ENCODE results near the gene SMG1. TPM values are rescaled to one million over a fixed set of nuclear protein-coding genes. Genes with fewer than 3 reads are reported as not detected.
A peak's percentile ranks its signal among the peaks of the same experiment; 100 is the strongest.
"Not testable (repeated sequence)": the region's sequence is repeated elsewhere in the genome, so short reads cannot be mapped to it uniquely, and the experiment has no call there.

SMG1 gene
- total RNA-seq (2014; rRNA removed; shearing (Covaris generic)): 28.7 and 36.2 TPM in 2 replicates

DNA sequence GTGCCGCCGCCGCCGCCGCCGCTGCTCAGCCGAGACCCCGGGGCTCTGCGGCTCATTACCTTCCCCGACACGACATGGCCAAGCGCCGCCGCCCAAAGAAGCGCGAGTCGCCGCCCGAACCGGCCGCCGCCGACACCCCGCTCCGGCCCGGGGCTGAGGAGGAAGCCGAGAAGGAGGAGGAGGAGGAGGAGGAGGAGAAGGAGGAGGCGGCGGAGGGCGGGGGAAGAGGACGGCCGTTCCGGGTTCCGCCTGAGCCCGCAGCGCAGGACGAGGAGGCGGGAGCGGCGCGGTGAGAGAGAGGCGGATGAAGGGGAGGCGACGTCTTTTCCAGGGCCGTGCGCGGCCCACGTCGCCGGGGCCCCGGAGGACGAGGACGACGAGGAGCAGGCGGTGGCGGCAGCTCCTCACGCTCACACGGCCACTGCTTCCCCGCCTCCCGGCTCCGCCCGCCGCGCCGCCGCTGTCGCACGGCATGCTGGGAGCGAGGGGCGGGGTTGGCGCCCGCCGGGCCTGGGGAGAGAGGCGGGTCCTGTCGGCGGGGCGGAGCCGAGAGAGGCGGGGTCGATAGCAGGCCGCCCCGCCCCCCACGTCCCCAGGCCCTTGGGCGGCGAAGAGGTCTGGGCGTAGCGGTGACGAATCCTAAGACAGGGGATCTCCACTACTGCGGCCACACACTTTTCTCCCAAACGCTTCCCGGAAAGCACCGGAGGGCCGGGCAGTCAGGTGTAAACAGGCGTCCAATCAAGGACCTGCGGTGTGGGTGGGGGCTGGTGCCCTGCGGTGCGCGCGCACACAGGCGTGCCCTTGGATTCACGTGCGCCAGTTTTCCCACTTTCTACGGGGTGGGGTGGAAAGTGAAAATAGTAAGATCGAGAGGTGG lies at the start of gene SMG1:
TSS of gene SMG1 (minus strand) at position 423 of the 880 bp plus-strand sequence. CDS start at position 56, 367 bp downstream.
- peak; percentile 99 for DNase-seq (ENCODE audit: low spot score)

DNA sequence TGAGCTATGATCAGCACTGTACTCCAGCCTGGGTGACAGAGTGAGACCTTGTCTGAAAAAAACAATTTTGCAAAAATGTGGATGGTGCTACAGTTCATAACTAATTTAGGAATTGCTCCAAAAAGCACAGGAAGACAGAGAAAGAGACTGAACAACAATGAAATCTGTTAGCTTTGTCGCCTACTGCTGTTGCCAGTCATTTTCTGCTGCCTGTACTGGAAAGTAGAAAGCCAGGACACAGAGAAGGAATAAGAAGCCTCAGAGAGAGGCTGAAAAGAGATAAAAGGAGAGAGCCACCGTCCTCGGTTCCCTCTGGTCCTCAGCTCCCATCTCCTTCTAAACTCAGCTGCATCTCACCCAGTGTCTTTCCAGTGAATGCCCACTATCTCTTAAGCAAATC lies 48.9 kb upstream of the SMG1 start:
- DNase-seq (ENCODE audit: low spot score): no peak

DNA sequence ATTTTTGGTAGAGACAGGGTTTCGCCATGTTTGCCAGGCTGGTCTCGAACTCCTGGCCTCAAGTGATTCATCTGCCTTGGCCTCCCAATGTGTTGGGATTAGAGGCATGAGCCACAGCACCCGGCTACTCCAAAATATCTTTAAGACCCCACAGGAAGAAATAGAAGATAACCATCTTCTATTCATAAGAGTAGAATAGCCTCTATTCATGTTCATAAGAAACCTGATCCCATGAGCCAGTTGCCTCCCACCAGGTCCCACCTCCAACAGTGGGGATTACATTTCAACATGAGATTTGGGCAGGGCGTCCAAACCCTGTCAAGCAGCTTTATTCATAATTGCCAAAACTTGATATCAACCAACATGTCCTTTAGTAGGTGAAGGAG lies 43.6 kb upstream of the SMG1 start:
- DNase-seq (ENCODE audit: low spot score): no peak

DNA sequence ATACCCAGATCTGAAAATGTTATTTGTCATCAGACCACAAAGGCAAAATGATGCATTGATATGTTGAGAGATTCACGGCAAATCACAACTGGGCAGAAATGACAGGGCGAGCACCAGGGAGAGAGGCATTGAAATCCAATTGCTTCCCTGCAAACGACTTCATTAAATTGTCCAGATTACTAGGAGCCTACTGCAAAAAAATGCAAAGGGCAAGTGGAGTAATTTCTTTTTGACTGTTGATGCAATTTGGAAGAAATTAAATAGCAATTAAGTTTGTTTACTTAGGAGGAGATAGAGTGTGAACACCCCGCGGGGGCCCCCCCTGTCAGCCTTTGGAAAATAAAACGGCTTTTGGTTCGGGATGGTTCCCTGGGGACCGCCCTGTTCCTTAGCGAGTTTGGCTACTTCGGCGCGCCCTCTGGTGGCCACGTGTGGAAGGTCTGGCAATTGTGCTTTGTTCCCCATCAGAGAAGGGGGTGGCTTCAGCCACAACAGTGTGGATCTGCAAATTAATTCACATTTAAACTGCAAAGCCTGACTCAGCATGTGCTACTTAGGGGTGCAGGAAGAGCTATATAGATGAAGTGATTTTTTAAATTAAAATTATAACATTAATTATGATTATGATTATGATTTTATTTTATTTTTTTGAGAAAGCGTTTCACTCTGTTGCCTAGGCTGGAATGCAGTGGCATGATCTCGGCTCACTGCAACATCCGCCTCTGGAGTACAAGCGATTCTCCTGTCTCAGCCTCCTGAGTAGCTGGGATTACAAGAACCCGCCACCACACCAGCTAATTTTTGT lies 43.0 kb upstream of the SMG1 start:
- DNase-seq (ENCODE audit: low spot score): peak; percentile 88

DNA sequence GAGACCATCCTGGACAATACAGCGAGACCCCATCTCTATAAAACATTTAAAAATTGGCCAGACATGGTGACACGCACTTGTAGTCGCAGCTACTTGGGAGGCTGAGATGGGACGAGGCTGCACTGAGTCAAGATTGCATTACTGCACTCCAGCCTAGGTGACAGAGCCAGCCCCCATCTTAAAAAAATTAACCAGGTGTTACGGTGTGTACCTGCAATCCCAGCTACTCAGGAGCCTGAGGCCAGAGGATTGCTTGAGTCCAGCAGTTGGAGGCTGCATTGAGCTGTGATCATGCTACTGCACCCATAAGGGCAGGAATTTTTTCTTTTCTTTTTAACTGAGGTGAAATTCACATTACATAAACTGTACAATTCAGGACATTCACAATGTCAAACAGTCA lies 40.6 kb upstream of the SMG1 start:
- DNase-seq (ENCODE audit: low spot score): no peak

DNA sequence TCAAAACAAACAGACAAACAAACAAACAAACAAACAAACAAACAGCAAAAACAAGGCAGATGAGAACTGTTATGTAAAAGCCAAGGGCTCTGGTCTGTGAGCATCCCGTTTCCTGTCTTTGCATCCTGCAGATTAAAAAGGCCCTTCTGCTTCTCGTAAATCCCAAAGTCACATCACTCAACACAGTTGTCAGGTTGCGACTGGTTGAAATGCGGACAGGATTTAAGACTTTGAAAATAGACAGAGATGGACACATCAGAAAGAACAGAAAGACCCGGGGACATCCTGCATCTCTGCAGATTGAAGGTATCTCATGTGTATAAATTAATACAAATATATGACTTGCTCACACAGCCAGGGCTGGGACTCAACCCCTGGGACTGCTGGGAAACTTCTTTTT lies 39.3 kb upstream of the SMG1 start:
- DNase-seq (ENCODE audit: low spot score): no peak

DNA sequence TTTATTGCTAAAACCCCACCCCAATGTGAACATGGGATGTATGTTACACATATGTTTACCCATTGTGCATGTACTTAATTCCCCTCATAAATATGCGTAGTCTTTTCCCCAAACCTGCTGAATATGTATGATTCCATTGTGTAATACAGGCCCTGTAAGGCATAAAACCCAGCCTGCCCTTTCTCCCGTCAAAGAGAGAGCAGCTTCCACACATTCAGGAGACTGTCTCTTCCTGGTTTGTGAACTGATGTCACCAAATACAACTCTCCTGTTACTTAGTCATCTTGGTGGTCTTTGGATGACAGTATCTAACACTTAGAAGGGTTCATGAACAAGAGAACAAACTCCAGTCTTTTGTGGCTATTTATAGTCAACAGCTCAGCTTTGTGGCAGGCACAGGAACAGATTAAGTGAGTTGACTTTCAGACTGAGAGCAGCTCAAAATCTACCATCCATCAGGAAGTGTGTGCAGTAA lies 32.9 kb upstream of the SMG1 start:
- DNase-seq (ENCODE audit: low spot score): no peak

DNA sequence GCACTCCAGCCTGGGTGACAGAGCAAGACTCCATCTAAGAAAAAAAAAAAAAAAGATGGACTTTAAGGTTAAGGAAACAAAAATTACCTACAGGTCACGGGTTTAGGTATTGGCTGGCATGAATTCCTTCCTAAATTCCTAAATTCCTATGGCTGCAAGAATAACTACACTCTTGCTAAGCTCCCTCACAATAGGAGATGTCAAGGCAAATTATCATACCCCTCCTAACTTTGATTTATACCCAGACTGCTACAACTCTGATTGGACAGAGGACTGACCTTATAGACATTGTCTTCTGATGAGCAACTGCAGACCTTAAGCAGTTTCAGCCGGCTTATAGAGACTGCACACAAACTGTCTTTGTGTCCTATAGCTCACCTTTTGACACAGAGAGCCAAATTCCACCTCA lies 32.4 kb upstream of the SMG1 start:
- no peak for DNase-seq (ENCODE audit: low spot score)

DNA sequence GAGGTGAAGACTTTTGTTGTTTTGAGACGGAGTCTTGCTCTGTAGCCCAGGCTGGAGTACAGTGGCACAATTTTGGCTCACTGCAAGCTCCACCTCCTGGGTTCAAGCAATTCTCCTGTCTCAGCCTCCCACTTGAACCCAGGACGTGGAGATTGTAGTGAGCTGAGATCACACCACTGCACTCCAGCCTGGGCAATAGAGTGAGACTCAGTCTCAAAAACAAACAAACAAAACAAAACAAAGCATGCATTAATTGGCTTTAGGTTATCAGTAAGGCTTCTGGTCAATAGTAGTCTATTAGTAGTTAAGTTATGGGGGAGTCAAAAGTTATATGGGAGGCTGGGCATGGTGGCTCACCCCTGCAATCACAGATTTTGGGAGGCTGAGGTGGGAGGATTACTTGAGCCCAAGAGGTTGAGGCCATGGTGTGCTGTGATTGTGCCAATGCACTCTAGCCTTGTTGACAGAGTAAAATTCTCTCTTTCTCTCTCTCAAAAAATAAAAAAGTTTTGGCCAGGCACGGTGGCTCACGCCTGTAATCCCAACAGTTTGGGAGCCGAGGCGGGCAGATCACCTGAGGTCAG lies 30.5 kb upstream of the SMG1 start:
- DNase-seq (ENCODE audit: low spot score): not testable (repeated sequence)

DNA sequence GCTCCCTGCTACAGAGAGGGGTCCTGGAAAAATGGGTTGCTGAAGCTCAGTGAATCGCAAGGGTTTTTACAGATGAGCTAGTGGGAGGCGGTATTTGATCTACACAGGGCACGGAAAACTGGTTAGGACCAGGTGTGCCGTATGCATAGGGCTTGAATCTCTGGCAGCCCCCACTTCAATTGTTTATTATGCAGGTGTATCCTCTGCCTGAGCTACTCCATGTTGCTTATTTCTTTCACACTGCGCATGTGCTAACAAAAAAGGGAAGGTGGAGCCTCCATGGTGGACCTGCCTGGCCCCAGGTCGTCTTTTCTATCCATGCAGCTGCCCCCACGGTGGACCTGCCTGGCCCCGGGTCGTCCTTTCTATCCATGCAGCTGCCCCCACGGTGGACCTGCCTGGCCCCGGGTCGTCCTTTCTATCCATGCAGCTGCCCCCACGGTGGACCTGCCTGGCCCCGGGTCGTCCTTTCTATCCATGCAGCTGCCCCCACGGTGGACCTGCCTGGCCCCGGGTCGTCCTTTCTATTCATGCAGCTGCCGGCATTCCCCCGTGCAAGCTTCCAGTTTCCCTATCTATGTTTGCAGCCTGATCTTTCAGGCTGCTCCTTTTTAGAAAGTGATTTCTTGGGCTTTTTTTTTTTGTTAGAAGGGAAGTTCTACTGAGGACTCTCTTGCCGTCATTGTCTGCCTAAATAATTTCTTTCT lies 29.8 kb upstream of the SMG1 start:
- DNase-seq (ENCODE audit: low spot score): not testable (repeated sequence)

DNA sequence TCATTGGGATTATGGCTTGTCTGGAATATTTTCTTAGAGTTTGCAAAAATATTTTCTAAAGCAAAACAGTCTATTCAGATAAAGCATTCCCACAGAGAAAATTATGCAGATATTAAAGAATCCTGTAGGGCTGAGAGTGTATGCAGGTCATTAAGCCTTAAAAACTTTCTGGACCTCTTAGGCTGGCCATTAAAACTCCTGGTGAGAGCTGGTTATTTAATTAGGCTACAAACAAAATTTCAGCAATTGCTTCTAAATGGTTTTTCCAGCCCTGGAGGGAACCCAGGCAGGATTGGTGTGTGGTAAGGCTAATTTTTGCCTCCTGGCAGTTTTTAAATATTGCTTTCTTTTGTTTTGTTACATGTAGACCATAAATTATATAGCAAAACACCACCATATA lies 27.3 kb upstream of the SMG1 start:
- DNase-seq (ENCODE audit: low spot score): no peak

DNA sequence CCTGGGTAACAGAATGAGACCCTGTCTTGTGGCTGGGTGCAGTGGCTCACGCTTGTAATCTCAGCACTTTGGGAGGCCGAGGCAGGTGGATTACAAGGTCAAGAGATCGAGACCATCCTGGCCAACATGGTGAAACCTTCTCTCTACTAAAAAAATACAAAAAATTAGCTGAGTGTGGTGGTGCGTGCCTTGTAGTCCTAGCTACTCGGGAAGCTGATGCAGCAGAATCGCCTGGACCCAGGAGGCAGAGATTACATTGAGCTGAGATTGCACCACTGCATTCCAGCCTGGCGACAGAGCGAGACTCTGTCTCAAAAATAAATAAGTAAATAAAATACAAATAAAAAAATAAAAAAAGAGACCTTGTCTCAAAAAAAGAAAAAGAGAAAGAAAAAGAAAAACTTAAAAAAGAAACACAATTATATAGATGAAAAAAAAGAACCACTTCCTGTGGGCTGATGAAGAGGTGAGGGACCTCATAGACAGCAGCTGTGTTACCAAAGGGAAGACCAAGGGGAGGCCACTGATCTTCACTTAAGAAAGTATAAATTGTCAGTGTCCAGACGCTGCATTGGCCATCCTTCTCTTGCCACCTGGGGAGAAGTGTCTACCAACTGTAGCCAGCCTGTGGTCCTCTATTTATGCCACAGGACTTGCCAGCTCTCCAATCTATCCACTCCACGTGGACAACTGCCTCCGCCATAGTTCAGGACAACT lies 24.4 kb upstream of the SMG1 start:
- no peak for DNase-seq (ENCODE audit: low spot score)

DNA sequence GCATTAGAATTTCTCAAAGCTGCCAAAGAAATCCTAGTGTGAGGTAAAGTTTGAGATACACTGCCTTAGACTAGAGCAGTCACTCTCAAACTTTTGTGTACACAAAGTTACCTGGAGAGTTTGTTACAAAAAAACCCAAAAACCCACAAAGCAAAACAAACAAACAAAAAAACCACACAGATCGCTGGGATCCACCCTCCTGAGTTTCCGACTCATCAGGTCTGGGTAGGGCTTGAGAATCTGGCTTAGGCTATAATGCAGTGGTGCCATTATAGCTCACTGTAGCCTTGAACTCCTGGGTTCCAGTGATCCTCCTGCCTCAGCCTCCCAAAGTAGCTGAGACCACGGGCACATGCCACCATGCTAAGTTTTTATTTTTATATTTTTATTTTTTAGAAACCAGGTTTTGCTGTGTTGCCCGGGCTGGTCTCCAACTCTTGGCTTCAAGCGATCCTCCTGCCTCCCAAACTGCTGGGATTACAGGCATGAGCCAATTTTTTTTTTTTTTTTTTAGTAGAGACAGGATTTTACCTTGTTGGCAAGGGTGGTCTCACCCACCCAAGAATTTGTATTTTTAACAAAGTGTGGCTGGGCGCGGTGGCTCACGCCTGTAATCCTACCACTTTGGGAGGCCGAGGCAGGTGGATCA lies 22.3 kb upstream of the SMG1 start:
- no peak for DNase-seq (ENCODE audit: low spot score)

DNA sequence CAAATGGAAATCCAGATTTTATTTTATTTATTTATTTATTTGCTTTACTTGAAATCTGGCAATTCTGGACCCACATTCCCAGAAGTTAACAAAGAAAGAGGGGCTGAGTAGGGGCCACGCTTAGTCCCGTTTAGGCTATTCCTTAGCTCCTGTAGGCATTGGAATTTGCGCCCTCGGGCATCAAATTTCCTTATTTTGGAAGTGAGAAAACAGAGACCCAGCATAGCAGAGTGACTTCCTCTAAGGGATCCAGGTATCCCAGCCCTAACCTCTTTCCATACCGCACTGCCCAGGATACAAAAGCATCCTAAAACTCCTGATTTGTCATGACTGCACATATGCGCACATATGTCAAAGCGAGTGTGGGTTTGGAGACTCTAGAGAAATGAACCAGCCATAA lies 19.0 kb upstream of the SMG1 start:
- DNase-seq (ENCODE audit: low spot score): no peak

DNA sequence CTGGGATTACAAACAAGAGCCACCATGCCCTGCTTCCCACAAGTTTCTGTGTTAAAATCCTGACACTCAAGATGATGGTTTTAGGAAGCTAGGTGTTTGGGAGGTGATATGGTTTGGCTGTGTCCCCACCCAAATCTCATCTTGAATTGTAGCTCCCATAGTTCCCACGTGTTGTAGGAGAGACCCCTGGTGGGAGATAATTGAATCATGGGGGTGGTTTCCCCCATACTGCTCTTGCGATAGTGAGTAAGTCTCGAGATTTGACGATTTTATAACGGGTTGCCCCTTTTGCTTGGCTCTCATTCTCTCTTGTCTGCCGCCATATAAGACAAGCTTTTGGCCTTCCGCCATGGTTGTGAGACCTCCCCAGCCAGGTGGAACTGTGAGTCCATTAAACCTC lies 17.2 kb upstream of the SMG1 start:
- no peak for DNase-seq (ENCODE audit: low spot score)

DNA sequence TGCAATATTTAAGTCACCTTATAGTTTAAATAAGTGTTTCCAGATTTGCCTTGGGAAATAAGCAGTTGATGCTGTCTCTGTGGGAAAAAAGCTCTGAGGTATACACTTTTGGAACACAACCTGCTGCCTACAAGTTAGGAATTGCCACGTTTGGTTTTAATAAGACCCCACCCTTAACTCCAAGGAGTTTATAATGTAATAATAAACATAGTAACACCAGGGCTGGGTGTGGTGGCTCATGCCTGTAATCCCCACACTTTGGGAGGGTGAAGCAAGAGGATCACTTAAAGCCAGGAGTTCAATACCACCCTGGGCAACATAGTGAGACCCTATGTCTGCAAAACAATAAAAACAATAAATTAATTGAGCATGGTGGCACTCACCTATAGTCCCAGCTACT lies 15.9 kb upstream of the SMG1 start:
- no peak for DNase-seq (ENCODE audit: low spot score)

DNA sequence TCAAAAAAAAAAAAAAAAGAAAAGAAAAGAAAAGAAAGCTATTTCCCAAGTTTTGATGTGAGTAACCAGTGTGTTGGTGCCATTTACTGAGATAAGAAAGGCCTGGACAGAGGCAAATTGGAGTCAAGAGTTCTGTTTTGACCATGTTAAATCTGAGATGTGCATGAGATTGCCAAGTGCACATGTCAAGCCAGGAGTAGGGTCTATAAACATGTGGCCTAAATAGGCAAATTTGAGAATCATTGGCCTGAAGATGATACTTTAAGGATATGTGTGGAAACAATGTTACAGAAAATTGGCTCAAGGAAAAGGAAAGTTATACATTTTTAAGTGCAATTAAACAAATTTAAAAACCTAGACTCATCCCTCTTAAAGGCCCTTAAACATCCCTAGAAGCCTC lies 15.3 kb upstream of the SMG1 start:
- no peak for DNase-seq (ENCODE audit: low spot score)

DNA sequence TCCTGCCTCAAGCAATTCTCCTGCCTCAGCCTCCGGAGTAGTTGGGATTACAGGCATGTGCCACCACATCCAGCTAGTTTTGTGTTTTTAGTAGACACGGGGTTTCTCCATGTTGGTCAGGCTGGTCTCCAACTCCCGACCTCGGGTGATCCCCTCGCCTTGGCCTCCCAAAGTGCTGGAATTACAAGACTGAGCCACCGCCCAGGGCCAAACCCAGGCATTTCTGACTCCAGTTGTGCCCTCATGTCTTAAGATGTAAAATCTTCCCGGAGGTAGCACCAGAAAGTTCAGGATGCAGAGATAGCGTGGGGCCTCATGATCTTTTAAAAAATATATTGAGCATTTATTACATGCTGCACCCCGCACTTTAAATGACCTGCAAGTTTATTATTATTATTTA lies 12.8 kb upstream of the SMG1 start:
- no peak for DNase-seq (ENCODE audit: low spot score)

DNA sequence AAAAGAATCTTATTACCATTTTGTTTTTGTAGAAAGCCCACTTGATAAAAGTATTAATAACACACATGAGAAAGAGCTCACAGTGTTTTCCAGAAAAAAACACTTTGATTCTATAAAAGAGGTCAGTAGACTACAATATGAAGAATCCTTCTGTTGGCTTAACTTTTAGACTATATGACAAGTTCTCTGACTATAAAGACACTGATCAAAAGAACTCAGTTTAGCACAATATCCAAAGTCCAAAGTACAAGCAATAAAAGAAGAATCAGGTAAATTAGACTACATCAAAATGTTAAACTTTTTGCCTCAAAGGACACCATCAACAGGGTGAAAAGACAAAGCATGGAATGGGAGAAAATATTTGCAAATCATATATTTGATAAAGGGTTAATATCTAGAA lies 11.2 kb upstream of the SMG1 start:
- no peak for DNase-seq (ENCODE audit: low spot score)

DNA sequence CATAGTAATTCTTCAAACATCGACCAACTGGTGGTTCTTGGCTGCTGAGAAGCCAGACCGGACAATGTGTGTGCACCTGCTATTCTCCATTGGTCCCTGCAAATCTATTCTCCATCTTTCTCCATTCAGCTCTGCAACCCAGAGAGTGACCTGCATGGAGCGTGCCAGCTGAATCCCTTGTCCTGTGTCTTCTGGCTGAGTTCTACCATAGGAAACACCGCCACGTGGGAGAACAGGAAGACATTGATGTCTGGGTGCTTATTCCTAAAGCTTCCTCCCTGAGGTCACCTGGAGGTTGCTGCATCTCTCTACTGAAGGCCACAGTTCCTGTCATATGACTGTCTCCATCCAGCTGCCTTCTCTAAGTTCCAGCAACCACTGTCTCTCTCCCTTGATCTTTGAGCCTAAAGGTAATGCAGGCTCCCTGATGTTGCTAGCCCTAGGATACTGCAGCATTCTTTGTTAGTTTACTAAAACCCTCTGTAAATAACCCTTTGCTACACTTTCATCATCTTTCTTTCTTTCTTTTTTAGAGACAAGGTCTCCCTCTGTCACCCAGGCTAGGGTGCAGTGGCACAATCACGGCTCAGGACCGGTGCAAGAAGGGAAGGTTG lies 10.6 kb upstream of the SMG1 start:
- no peak for DNase-seq (ENCODE audit: low spot score)
